Ectodermal cell (in vitro differentiated cells): Measurements from ENCODE around the gene LMO1.

Experiments
- H3K27ac ChIP-seq: 2 replicates; pipeline ENCODE4 v1.7.0; 2013; ENCODE audit warnings: mild to moderate bottlenecking, low read depth, low read length; ENCODE audit not compliant: insufficient read depth, poor library complexity, severe bottlenecking
- H3K27me3 ChIP-seq: 2 replicates; pipeline ENCODE4 v1.7.0; 2013; ENCODE audit warnings: mild to moderate bottlenecking, low read length; ENCODE audit not compliant: insufficient read depth, control insufficient read depth, poor library complexity, severe bottlenecking
- H3K36me3 ChIP-seq: one replicate; pipeline ENCODE4 v1.7.0; 2013; ENCODE audit warnings: low read length; ENCODE audit not compliant: control insufficient read depth, insufficient read depth
- H3K4me1 ChIP-seq: one replicate; pipeline ENCODE4 v1.7.0; 2013; ENCODE audit warnings: low read length; ENCODE audit not compliant: control insufficient read depth, insufficient read depth
- H3K4me3 ChIP-seq: 2 replicates; pipeline ENCODE4 v1.7.0; 2013; ENCODE audit warnings: low read depth, low read length, control low read depth; ENCODE audit not compliant: insufficient read depth
- H3K9me3 ChIP-seq: 2 replicates; pipeline ENCODE4 v1.7.0; 2013; ENCODE audit warnings: mild to moderate bottlenecking, low read length, moderate library complexity; ENCODE audit not compliant: control insufficient read depth
- WGBS, 2 experiments: methylation state at CpG; one replicate each; pipeline ENCODE4 v1.1.7; 2013; ENCODE audit warnings: missing lambda C conversion rate in 2 of 2; 5-methylcytosine and 5-hydroxymethylcytosine counted together

Gene LMO1

DNA sequence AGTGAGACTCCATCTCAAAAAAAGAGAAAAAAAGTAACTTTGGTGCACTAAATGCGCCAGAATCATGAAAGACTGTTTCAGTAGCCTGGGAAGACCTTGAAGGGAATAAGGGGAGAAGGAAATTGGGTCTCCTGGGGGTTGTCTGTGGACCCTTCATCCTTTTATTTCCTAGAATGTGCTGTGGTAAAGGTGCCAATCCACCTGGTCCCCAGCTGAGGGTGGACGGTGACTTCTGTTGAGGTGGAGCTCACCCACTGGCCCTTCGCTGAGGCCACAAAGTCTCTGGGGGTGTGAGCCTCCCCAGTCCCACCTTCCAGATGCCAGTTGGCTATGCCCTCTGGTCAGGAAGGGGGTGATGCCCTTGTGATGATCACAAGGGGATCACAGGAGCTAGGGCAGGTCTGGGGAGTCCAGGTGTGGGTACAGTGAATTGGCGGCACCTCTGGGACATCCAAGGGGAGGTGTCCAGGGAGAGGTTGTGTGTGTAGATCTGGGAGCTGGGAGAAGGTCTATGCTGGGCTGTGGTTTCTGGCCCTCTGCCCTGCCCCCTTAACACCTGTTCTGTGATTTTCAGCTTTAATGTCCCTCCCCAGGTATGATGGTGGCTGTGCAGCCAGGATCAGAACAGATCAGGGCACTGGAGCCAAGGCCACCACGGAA is 34.2 kb upstream of the LMO1 start:
- Histone ChIP-seq H3K36me3 (no peaks in the 10 kb centered on the region), H3K9me3 (no peaks in the 10 kb centered on the region), H3K27ac (no peak overlapping the region), H3K4me1 (no peaks in the 10 kb centered on the region), H3K4me3 (no peak overlapping the region), H3K27me3 (no peaks in the 10 kb centered on the region)
- 93 to 97% methylated on average over 5 of the region's 5 CpGs for whole genome bisulfite sequencing, 2 experiments

DNA sequence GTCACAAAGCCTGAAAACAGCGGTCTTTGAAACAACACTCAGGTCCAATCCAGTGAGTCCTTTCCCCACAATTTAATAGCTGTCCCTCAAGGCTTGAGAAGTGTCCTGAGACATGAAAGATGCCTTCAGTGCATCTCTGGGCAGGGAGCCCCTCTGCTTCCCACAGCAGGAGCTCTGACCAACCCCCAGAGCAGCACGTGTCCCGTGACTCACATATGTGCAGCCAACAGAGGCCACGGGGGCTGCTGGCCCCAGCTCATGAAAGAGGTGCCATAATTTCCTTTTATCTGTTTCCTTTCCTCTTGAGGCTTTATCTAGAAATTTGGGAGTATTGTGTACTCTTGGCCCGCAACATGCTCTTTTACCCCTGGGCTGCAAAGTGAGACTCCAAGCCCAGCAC is 33.2 kb upstream of the LMO1 start:
- H3K36me3 ChIP-seq: no peaks in the 10 kb centered on the region
- H3K27ac ChIP-seq: no peak overlapping the region
- no peaks in the 10 kb centered on the region for H3K4me1 ChIP-seq
- no peaks in the 10 kb centered on the region for H3K27me3 ChIP-seq
- no peak overlapping the region for H3K4me3 ChIP-seq
- 92 to 95% methylated on average over 5 of the region's 5 CpGs for WGBS, 2 experiments
- no peaks in the 10 kb centered on the region for H3K9me3 ChIP-seq

DNA sequence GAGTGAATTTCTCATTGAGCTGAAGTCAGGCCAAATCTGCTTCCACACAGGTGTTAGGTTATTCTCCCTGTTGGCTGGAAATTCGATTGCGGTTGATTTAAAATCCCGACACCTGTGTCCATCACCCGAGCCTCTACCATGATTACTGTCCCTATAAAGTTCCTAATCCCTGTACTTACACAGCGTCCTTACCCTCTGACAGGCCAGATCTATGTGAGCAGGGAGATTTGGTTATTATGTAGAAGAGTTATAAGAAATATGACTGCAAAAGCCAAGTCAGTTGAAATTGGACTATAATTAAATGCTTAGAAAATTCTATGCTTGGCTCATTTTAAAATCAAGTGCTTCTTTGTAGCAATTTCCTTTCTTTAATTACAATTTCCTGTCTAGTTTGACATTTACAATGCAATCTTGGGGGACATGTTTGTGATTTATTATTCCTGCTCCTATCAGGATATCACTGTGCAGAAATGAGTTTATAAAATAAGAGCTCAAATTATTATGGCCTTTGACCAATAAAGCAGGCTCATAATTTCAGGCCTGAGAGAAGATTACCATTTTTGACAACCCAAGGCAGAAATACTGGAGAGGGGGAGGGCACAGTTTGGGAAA is 32.5 kb upstream of the LMO1 start:
- H3K27me3 ChIP-seq: no peaks in the 10 kb centered on the region
- H3K9me3 ChIP-seq: no peaks in the 10 kb centered on the region
- no peaks in the 10 kb centered on the region for H3K4me1 ChIP-seq
- H3K36me3 ChIP-seq: no peaks in the 10 kb centered on the region
- no peak overlapping the region for H3K27ac ChIP-seq
- 94 to 96% methylated on average over 5 of the region's 5 CpGs for WGBS, 2 experiments
- H3K4me3 ChIP-seq: no peak overlapping the region

DNA sequence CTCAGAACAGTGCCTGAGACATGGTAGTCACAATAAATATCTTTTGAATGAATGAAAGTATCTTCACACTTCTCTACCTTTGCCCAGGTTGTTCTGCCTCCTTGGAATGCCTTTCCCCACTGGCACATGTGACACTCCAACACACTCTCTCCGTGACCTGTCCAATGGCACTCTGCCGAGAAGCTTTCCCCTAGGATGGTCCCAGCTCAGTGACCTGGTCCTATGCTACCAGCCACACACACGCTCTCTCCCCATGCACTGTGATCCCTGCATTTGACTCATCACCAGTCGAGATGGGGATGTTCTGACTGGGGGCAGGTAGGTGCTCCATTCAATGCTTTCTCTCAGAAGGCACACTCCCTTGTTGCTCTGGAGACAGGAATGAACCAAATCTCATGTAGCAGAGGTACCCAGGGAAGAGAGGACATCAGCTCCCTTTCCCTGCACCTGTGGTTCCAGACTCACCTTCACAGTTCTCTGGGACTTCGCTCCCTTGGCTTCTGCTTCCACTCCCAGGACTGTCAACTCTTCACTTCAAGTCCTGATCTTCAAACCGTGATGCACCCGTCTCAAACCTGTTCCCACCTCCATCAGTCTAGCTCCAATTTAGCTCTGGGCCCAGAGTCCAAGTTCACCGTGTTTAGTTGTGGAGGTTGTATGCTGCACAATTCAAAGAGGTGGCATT is 30.7 kb upstream of the LMO1 start:
- no peaks in the 10 kb centered on the region for H3K27me3 ChIP-seq
- H3K27ac ChIP-seq: no peak overlapping the region
- no peak overlapping the region for H3K4me3 ChIP-seq
- 91 to 94% methylated on average over 8 of the region's 8 CpGs for whole genome bisulfite sequencing, 2 experiments
- H3K36me3 ChIP-seq: no peaks in the 10 kb centered on the region
- no peaks in the 10 kb centered on the region for H3K9me3 ChIP-seq
- peaks cover 11% of the 10 kb centered on the region for H3K4me1 ChIP-seq

DNA sequence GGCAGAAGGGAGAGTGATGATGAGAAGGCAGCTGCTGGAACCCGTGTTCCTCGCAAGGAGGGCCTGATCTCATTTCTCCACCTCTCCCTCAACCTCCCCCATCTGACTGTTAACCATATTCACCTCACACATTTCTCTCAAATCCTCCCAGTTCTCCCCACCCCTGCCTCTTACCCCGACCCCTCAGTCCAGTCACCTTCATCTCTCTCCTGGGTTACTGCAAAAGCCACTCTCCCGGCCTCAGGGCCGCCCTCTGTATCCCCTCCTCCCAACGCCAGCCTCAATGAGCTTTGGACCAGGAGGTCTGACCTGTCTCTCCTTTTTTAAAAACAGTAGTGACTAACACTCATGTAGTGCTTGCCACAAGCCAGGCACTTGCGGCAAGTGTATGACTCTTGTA is 29.5 kb upstream of the LMO1 start:
- WGBS, 2 experiments: 90 to 91% methylated on average over 7 of the region's 7 CpGs
- no peaks in the 10 kb centered on the region for H3K36me3 ChIP-seq
- H3K4me3 ChIP-seq: no peak overlapping the region
- H3K9me3 ChIP-seq: no peaks in the 10 kb centered on the region
- H3K27me3 ChIP-seq: no peaks in the 10 kb centered on the region
- peaks cover 22% of the 10 kb centered on the region for H3K4me1 ChIP-seq
- no peak overlapping the region for H3K27ac ChIP-seq

DNA sequence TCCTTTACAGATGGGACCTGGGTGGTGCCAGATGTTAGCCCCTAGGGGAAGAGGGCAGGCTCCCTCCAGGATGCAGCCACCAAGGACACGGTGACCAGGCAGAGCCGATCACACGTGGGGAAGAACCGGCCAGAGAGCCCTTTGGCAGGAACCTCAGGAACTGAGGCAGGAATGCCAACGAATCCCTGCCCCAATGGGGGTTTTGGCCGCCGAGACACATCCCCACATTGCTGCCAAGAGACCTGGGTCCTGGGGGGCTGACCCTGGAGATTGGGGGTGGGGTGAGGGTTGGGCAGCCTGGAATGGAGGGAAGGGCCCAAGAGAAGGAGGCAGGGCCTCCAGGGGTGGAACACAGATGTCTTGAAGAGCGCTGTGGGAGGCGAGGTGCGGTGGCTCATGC is 28.7 kb upstream of the LMO1 start:
- Histone ChIP-seq H3K27ac (no peak overlapping the region), H3K4me3 (no peak overlapping the region), H3K4me1 (peaks cover 22% of the 10 kb centered on the region), H3K36me3 (no peaks in the 10 kb centered on the region), H3K9me3 (no peaks in the 10 kb centered on the region), H3K27me3 (no peaks in the 10 kb centered on the region)
- WGBS, 2 experiments: 95 to 97% methylated on average over 10 of the region's 10 CpGs

DNA sequence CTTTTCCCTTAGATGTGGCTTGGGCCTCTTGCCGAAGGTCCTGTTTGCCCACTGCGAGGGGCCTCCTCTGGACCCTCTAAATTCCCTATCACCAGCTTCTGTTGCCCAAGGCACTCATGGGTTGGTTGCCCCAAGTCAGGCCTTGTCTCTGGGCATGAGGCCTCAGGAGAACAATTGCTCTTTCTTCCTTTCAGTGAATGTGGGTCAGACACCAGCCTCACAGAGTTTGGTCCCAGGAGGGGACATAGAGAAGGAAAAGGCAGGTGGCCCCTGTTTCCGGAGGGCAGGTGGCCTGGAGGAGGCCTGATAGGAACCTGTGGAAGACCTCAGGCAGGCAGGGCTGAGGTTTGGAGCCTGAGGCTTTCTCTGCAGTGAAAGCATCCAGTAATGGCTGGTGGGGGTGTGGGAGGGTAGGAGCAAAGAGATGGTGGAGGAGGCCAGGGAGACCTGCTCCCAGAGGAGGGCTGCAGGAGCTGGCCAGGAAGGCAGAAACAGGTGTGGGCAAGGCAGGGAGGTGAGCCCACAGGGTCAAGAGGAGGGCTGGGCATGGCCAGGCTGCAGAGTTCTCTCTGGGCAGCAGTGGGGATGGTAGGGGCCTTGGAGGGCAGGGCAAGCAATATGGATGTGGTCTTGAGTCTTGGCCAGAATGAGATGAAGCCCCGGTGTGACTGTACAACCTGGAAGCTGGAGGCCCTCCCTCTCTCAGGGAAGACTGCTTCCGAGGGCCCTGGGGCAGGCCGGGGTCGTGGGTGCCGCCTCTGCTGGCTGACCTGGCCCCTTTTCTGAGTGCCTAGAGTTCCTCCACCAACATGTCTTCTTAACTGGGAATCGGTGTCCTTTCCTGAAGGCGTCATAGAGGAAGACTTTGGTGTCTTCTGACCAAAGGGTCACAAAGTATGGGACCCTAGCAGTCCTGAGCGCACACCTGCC is 28.0 kb upstream of the LMO1 start:
- Histone ChIP-seq H3K4me1 (peaks cover 22% of the 10 kb centered on the region), H3K27me3 (no peaks in the 10 kb centered on the region), H3K4me3 (no peak overlapping the region), H3K27ac (no peak overlapping the region), H3K36me3 (no peaks in the 10 kb centered on the region), H3K9me3 (no peaks in the 10 kb centered on the region)
- WGBS, 2 experiments: 91% methylated on average over 11 of the region's 11 CpGs

DNA sequence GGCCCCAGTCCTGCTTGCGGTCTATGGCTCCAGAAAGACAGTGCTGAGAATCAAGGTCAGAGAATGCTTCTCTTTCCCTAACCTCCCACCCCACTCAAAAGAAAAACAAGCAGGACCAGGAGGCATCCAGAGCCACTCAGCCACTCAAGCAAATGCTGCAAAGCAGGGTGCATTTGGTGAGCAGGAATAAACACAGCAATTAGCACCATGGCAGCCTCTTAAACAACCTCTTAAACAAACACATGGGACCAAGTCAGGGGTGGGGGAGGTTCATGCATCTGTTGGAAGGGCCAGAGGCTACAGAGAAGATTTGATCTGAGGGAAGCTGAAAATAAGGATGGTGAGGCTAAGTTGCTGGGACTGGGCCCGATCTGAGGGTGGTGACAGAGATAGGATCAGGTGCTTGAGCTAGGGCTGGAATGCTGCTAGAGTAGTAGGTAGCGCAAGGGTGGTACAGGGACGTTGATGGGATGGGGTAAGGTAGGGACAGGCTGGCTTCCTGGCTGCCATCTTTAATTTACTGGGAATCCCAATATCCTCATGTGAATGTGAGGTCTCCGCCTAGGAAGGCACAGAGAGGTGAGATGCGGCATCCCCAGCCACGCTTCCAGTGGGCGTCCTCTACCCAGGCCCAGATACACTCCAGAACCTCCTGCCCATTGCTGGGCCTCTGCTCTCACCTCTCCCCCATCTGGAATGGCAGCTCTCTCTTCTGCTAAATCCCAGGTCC is 26.6 kb upstream of the LMO1 start:
- Histone ChIP-seq H3K36me3 (no peaks in the 10 kb centered on the region), H3K27me3 (no peaks in the 10 kb centered on the region), H3K9me3 (no peaks in the 10 kb centered on the region), H3K4me3 (no peak overlapping the region), H3K4me1 (peaks cover 22% of the 10 kb centered on the region), H3K27ac (peak overlapping the region; percentile 50)
- WGBS, 2 experiments: 95 to 96% methylated on average over 8 of the region's 8 CpGs

DNA sequence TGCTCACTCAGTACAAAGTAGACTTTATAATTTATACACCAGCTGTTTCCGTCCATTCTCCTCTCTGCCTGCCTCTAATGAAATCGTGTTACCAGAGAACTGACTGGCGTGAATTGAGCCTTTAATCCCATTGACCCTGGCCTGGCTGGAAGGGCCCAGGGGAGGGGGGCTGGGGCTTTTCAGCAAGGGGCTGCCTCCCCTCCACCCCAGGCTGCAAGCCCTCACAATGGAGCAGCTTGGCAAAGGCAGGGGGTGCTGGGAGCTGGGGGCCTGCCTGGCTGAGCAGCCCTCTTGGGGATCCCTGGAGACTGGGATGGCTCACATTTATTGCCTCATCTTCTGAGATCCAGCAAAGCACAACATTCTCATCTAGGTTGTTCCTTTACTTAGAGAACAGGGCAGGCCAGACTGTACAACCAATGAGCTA is 25.8 kb upstream of the LMO1 start:
- H3K36me3 ChIP-seq: no peaks in the 10 kb centered on the region
- H3K27me3 ChIP-seq: no peaks in the 10 kb centered on the region
- peaks cover 22% of the 10 kb centered on the region for H3K4me1 ChIP-seq
- peak overlapping the region; percentile 50 for H3K27ac ChIP-seq
- no peaks in the 10 kb centered on the region for H3K9me3 ChIP-seq
- 23 to 52% methylated on average over 3 of the region's 3 CpGs for WGBS, 2 experiments
- H3K4me3 ChIP-seq: no peak overlapping the region
